ENCODE results near the gene COMMD6.

Gene COMMD6

GRCh38 chr13:75511051-75511625, 26.5 kb downstream of the COMMD6 start:
- no peak for DNase-seq (ENCODE audit: low read depth)
- H3K4me3 ChIP-seq (ENCODE audit: low read depth, low read length) = no peak overlapping the region
- TF ChIP-seq CTCF (IDR thresholded peaks at IDR 0.05; ENCODE audit: insufficient read depth, low read depth, low read length, missing control alignments) = no peak

GRCh38 chr13:75508002-75508548, 29.6 kb downstream of the COMMD6 start:
- no peak for TF ChIP-seq CTCF (IDR thresholded peaks at IDR 0.05; ENCODE audit: insufficient read depth, low read depth, low read length, missing control alignments)
- H3K4me3 ChIP-seq (ENCODE audit: low read depth, low read length) = no peak overlapping the region
- DNase-seq (ENCODE audit: low read depth) = no peak

GRCh38 chr13:75507027-75508001, 30.3 kb downstream of the COMMD6 start:
- DNase-seq (ENCODE audit: low read depth) = peak; percentile 13
- no peak for TF ChIP-seq CTCF (IDR thresholded peaks at IDR 0.05; ENCODE audit: insufficient read depth, low read depth, low read length, missing control alignments)
- no peak overlapping the region for H3K4me3 ChIP-seq (ENCODE audit: low read depth, low read length)

GRCh38 chr13:75506018-75506417, 31.6 kb downstream of the COMMD6 start:
- DNase-seq (ENCODE audit: low read depth) = no peak
- no peak for TF ChIP-seq CTCF (IDR thresholded peaks at IDR 0.05; ENCODE audit: insufficient read depth, low read depth, low read length, missing control alignments)
- H3K4me3 ChIP-seq (ENCODE audit: low read depth, low read length) = no peak overlapping the region

GRCh38 chr13:75505327-75505726, 32.3 kb downstream of the COMMD6 start:
- H3K4me3 ChIP-seq (ENCODE audit: low read depth, low read length) = no peak overlapping the region
- TF ChIP-seq CTCF (IDR thresholded peaks at IDR 0.05; ENCODE audit: insufficient read depth, low read depth, low read length, missing control alignments) = no peak
- no peak for DNase-seq (ENCODE audit: low read depth)

- no peak for TF ChIP-seq CTCF (IDR thresholded peaks at IDR 0.05; ENCODE audit: insufficient read depth, low read depth, low read length, missing control alignments)
- H3K4me3 ChIP-seq (ENCODE audit: low read depth, low read length) = no peak overlapping the region
- DNase-seq (ENCODE audit: low read depth) = no peak
Measured at GRCh38 chr13:75495938-75496337, 41.7 kb downstream of the COMMD6 start.
